ENCODE results near the gene IGF2R. TPM values are rescaled to one million over a fixed set of nuclear protein-coding genes. Genes with fewer than 3 reads are reported as not detected.
"Not testable (repeated sequence)": the region's sequence is repeated elsewhere in the genome, so short reads cannot be mapped to it uniquely, and the experiment has no call there.

IGF2R gene, protein sequence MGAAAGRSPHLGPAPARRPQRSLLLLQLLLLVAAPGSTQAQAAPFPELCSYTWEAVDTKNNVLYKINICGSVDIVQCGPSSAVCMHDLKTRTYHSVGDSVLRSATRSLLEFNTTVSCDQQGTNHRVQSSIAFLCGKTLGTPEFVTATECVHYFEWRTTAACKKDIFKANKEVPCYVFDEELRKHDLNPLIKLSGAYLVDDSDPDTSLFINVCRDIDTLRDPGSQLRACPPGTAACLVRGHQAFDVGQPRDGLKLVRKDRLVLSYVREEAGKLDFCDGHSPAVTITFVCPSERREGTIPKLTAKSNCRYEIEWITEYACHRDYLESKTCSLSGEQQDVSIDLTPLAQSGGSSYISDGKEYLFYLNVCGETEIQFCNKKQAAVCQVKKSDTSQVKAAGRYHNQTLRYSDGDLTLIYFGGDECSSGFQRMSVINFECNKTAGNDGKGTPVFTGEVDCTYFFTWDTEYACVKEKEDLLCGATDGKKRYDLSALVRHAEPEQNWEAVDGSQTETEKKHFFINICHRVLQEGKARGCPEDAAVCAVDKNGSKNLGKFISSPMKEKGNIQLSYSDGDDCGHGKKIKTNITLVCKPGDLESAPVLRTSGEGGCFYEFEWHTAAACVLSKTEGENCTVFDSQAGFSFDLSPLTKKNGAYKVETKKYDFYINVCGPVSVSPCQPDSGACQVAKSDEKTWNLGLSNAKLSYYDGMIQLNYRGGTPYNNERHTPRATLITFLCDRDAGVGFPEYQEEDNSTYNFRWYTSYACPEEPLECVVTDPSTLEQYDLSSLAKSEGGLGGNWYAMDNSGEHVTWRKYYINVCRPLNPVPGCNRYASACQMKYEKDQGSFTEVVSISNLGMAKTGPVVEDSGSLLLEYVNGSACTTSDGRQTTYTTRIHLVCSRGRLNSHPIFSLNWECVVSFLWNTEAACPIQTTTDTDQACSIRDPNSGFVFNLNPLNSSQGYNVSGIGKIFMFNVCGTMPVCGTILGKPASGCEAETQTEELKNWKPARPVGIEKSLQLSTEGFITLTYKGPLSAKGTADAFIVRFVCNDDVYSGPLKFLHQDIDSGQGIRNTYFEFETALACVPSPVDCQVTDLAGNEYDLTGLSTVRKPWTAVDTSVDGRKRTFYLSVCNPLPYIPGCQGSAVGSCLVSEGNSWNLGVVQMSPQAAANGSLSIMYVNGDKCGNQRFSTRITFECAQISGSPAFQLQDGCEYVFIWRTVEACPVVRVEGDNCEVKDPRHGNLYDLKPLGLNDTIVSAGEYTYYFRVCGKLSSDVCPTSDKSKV (N-terminal part only)
- total RNA-seq: 105 and 132 TPM in 2 replicates
- 56.1 and 61.2 TPM in 2 replicates for polyA plus RNA-seq

DNA sequence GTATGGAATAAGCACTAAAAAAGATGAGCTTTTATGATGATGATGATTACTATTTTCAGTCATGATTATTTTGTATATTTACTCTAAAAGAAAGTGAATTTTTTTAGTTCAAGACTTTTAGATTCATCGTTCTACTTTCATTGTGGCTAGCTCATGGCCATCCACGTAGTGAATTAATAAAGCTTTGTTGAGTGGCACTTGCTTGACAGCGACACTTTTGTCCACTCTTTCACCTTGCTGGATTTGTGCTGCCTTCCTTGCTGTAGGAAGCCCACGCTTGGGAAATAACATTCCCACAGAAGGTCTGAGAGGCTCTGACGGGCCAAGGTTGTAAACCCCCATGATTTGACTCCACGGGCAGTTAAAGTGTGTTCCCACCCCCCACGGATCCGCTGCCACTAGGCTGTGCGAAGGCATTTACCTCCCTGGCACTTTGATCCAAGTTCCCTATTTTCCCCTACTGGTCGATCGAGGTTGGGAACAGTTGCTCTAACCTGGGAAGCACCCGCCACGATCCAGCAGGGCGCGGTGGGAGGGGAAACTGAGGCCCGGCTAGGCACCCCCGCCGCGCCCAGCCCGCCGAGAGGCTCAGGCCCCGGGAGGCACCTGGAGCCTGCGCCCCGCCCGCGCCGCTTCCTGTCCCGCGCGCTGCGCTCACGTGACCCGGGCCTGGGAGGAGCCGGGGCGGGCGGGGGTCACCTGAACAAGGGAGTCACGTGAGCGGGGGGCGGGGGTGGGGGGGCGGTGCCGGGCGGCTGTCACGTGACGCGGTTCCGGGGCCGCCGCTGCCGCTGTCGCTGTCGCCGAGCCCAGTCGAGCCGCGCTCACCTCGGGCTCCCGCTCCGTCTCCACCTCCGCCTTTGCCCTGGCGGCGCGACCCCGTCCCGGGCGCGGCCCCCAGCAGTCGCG is at the start of gene IGF2R:
Gene IGF2R (plus strand): TSS at position 788 of the 909 bp plus-strand sequence. CDS start 165 bp downstream, outside the sequence.
- Histone ChIP-seq H3K27me3 (peaks cover 7% of the 10 kb centered on the region), H3K9me3 (ENCODE audit: low read depth) (no peaks in the 10 kb centered on the region), H3K9me2 (replicated peaks; ENCODE audit: insufficient read depth) (no peaks in the 10 kb centered on the region), H4K20me1 (ENCODE audit: insufficient read depth, poor library complexity, severe bottlenecking) (peaks cover 33% of the 10 kb centered on the region), H3K36me3 (replicated peaks; ENCODE audit: insufficient read depth, low read depth) (no peaks in the 10 kb centered on the region), H3K27ac (peak within 1 kb of the TSS; percentile 99), H3K4me3 (peak within 1 kb of the TSS; percentile 60), H3K4me2 (peak within 1 kb of the TSS; percentile 84), H2AFZ (peak within 1 kb of the TSS; percentile 94), H3K79me2 (peaks cover 44% of the 10 kb centered on the region), H3K4me1 (ENCODE audit: insufficient read depth) (peaks cover 38% of the 10 kb centered on the region)
- DNase-seq (ENCODE audit: low spot score): peak; percentile 99
- WGBS (ENCODE audit: low lambda C conversion rate, missing lambda C conversion rate): 5% methylated on average over 39 of the region's 68 CpGs
- TF ChIP-seq, protein P1, sequence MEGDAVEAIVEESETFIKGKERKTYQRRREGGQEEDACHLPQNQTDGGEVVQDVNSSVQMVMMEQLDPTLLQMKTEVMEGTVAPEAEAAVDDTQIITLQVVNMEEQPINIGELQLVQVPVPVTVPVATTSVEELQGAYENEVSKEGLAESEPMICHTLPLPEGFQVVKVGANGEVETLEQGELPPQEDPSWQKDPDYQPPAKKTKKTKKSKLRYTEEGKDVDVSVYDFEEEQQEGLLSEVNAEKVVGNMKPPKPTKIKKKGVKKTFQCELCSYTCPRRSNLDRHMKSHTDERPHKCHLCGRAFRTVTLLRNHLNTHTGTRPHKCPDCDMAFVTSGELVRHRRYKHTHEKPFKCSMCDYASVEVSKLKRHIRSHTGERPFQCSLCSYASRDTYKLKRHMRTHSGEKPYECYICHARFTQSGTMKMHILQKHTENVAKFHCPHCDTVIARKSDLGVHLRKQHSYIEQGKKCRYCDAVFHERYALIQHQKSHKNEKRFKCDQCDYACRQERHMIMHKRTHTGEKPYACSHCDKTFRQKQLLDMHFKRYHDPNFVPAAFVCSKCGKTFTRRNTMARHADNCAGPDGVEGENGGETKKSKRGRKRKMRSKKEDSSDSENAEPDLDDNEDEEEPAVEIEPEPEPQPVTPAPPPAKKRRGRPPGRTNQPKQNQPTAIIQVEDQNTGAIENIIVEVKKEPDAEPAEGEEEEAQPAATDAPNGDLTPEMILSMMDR (IDR thresholded peaks at IDR 0.05; ENCODE audit: poor library complexity): peak; percentile 13
- no peak for TF ChIP-seq EZH2 (IDR thresholded peaks at IDR 0.05; ENCODE audit: borderline replicate concordance)

DNA sequence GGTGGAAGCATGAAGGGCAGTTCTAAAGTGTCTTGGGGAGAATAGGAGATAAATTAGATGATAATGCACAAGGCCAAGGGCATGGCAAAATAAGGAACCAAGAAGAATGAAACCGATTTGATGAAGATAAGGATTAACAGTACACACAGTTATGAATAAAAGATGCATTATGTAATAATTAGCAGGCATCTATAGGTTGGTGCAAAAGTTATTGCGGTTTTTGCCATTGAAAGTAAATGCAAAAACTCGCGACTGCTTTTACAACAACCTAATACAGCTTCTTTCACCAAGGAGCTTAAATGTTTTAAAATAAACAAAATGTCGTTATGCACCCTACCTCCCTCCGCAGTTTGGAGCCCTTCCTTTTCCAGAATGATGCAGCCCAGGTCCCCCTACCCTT is 49.1 kb upstream of the IGF2R start:
- 89% methylated on average over 6 of the region's 6 CpGs for WGBS (ENCODE audit: low lambda C conversion rate, missing lambda C conversion rate)
- H4K20me1 ChIP-seq (ENCODE audit: insufficient read depth, poor library complexity, severe bottlenecking): no peaks in the 10 kb centered on the region
- TF ChIP-seq EZH2 (IDR thresholded peaks at IDR 0.05; ENCODE audit: borderline replicate concordance): no peak
- TF ChIP-seq, protein P1 (IDR thresholded peaks at IDR 0.05; ENCODE audit: poor library complexity): no peak
- TF ChIP-seq EZH2phosphoT487 (IDR thresholded peaks at IDR 0.05; ENCODE audit: low read depth, severe bottlenecking, unreplicated experiment): no peak
- H3K9me3 ChIP-seq (ENCODE audit: low read depth): no peaks in the 10 kb centered on the region
- no peaks in the 10 kb centered on the region for H3K36me3 ChIP-seq (replicated peaks; ENCODE audit: insufficient read depth, low read depth)
- H3K79me2 ChIP-seq: no peaks in the 10 kb centered on the region
- no peaks in the 10 kb centered on the region for H3K4me1 ChIP-seq (ENCODE audit: insufficient read depth)
- no peak for DNase-seq (ENCODE audit: low spot score)
- H3K27ac ChIP-seq: no peak overlapping the region
- no peak overlapping the region for H3K4me3 ChIP-seq
- H3K4me2 ChIP-seq: no peak overlapping the region
- H3K9me2 ChIP-seq (replicated peaks; ENCODE audit: insufficient read depth): no peaks in the 10 kb centered on the region
- no peaks in the 10 kb centered on the region for H3K27me3 ChIP-seq
- no peak overlapping the region for H2AFZ ChIP-seq

DNA sequence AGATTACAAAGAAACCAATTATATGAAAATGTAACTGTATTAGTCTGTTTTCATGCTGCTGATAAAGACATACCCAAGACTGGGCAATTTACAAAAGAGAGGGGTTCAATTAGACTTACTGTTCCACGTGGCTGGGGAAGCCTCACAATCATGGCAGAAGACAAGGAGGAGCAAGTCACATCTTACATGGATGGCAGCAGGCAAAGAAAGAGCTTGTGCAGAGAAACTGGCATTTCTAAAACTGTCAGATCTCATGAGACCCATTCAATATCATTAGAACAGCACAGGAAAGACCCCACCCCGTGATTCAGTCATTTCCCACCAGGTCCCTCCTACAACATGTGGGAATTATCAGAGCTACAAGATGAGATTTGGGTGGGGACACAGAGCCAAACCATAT is 44.7 kb upstream of the IGF2R start:
- not testable (repeated sequence) for H3K9me3 ChIP-seq (ENCODE audit: low read depth); H3K9me2 ChIP-seq (replicated peaks; ENCODE audit: insufficient read depth)

More for the DNA sequence above, 44.7 kb upstream of the IGF2R start:
- not testable (repeated sequence) for H3K4me2 ChIP-seq; DNase-seq (ENCODE audit: low spot score); H2AFZ ChIP-seq; H4K20me1 ChIP-seq (ENCODE audit: insufficient read depth, poor library complexity, severe bottlenecking); H3K4me3 ChIP-seq; H3K4me1 ChIP-seq (ENCODE audit: insufficient read depth); H3K79me2 ChIP-seq; H3K36me3 ChIP-seq (replicated peaks; ENCODE audit: insufficient read depth, low read depth); H3K27me3 ChIP-seq; H3K27ac ChIP-seq
- 64% methylated on average over 2 of the region's 2 CpGs for WGBS (ENCODE audit: low lambda C conversion rate, missing lambda C conversion rate)
